Neural progenitor cell (in vitro differentiated cells): ENCODE data around the gene ZNF621.

ENCODE experiments used
- CTCF ChIP-seq: fragments of 200-600 bp; sonication (generic); IDR thresholded peaks from 2 replicates; pipeline ENCODE4 v1.5.1; 2017; ENCODE audit warnings: antibody characterized with exemption, mild to moderate bottlenecking
- EZH2phosphoT487 ChIP-seq: fragments of 200-600 bp; sonication (generic); IDR thresholded peaks from 2 replicates; pipeline ENCODE4 v1.6.1; 2017; ENCODE audit warnings: antibody characterized with exemption

GRCh38 chr3:40477666-40478065 is 47.1 kb upstream of the ZNF621 start:
- TF ChIP-seq CTCF, result no peak
- TF ChIP-seq EZH2phosphoT487, result no peak
